Ishikawa (cell line): Measurements from ENCODE around the gene PRDM16.

Source experiments
- CEBPB ChIP-seq: IDR thresholded peaks from 2 replicates; pipeline ENCODE4 v1.6.1; 2012
- CREB1 ChIP-seq: IDR thresholded peaks from 2 replicates; pipeline ENCODE4 v1.6.1; 2012; ENCODE audit warnings: low read depth
- EGR1 ChIP-seq: IDR thresholded peaks from 2 replicates; pipeline ENCODE4 v1.6.1; 2012
- EP300 ChIP-seq: IDR thresholded peaks from 2 replicates; pipeline ENCODE4 v1.6.1; 2012; ENCODE audit warnings: borderline replicate concordance
- FOXM1 ChIP-seq: IDR thresholded peaks from 2 replicates; pipeline ENCODE4 v1.6.1; 2012; ENCODE audit warnings: low read depth, borderline replicate concordance
- NFIC ChIP-seq: IDR thresholded peaks from 2 replicates; pipeline ENCODE4 v1.6.1; 2012
- RAD21 ChIP-seq: IDR thresholded peaks from 2 replicates; pipeline ENCODE4 v1.6.1; 2012; ENCODE audit warnings: low read depth
- TAF1 ChIP-seq: IDR thresholded peaks from 2 replicates; pipeline ENCODE4 v1.6.1; 2012; ENCODE audit warnings: low read depth, mild to moderate bottlenecking
- TCF12 ChIP-seq: IDR thresholded peaks from 2 replicates; pipeline ENCODE4 v1.6.1; 2012; ENCODE audit warnings: low read depth
- TEAD4 ChIP-seq: IDR thresholded peaks from 2 replicates; pipeline ENCODE4 v1.6.1; 2012
- YY1 ChIP-seq: IDR thresholded peaks from 2 replicates; pipeline ENCODE4 v1.6.1; 2012; ENCODE audit warnings: low read depth
- ZBTB7A ChIP-seq: IDR thresholded peaks from 2 replicates; pipeline ENCODE4 v1.6.1; 2012; ENCODE audit warnings: low read depth
- TF ChIP-seq, protein P1 (sequence below): IDR thresholded peaks from 2 replicates; pipeline ENCODE4 v1.6.1; 2012
- TF ChIP-seq, protein P2 (sequence below): IDR thresholded peaks from 2 replicates; pipeline ENCODE4 v1.6.1; 2012; ENCODE audit warnings: low read depth, mild to moderate bottlenecking
- TF ChIP-seq, protein P3 (sequence below): IDR thresholded peaks from 2 replicates; pipeline ENCODE4 v1.6.1; 2012

Gene PRDM16

DNA sequence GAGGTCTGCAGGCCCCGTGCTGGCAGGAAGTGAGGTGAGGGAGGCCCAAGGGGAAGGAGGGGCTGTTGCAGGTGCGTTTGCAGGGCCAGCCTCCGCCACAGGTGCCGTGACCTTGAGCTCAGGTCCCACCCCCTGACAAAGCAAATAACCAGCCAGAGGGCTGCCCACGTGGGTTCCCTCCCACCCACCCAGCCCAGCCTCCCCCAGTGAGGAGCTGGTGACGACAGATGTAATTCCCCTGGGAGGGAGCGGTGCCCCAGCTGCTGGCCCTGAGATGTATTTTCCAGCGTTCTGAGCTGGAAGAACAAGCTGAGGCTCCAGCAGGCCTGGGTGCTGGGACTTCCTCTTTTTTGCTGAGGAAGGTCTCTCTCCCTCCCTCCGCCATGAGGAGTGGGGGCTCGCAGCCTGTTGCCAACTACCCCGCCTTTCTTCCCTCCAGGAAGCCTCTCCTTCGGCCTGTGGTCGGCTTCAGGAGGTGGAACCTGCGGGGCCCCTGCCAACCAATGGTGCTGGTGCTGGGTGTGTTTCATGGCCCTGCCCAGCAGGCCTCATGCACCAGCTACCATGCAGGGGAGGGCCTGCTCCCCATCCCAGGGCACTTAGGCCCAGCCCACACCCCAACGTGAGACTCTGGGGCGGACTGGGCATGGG, 153.2 kb downstream of the PRDM16 start:
- TF ChIP-seq EP300 (no peak), TEAD4 (no peak), EGR1 (no peak), ZBTB7A (no peak), NFIC (no peak)
- TF ChIP-seq, protein P1, sequence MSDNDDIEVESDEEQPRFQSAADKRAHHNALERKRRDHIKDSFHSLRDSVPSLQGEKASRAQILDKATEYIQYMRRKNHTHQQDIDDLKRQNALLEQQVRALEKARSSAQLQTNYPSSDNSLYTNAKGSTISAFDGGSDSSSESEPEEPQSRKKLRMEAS: no peak

DNA sequence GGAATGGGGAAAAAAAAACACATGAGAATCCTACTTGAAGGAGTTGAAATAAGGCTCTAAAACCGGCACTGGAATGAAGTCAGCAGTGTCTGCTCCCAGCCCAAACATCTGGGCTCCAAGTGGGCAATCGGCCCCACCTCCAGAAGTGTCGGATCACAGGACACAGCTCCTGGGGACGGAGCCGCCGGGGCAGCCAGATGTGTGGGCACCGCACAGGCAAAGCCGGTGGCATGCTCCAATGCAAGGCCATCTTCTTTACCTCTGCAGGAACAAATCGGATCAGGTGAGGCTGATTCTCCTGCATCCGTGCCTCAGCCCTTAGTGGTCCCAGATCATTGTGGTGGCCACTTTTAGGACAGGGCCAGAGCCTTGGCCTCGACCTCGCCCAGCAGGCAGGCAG, 156.7 kb downstream of the PRDM16 start:
- TF ChIP-seq NFIC (no peak), EGR1 (no peak), CREB1 (no peak), ZBTB7A (no peak), CEBPB (no peak), TEAD4 (no peak), YY1 (no peak), EP300 (no peak), RAD21 (no peak), FOXM1 (no peak), TAF1 (no peak)
- TF ChIP-seq, protein P2, sequence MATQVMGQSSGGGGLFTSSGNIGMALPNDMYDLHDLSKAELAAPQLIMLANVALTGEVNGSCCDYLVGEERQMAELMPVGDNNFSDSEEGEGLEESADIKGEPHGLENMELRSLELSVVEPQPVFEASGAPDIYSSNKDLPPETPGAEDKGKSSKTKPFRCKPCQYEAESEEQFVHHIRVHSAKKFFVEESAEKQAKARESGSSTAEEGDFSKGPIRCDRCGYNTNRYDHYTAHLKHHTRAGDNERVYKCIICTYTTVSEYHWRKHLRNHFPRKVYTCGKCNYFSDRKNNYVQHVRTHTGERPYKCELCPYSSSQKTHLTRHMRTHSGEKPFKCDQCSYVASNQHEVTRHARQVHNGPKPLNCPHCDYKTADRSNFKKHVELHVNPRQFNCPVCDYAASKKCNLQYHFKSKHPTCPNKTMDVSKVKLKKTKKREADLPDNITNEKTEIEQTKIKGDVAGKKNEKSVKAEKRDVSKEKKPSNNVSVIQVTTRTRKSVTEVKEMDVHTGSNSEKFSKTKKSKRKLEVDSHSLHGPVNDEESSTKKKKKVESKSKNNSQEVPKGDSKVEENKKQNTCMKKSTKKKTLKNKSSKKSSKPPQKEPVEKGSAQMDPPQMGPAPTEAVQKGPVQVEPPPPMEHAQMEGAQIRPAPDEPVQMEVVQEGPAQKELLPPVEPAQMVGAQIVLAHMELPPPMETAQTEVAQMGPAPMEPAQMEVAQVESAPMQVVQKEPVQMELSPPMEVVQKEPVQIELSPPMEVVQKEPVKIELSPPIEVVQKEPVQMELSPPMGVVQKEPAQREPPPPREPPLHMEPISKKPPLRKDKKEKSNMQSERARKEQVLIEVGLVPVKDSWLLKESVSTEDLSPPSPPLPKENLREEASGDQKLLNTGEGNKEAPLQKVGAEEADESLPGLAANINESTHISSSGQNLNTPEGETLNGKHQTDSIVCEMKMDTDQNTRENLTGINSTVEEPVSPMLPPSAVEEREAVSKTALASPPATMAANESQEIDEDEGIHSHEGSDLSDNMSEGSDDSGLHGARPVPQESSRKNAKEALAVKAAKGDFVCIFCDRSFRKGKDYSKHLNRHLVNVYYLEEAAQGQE: no peak
- TF ChIP-seq, protein P1: no peak

DNA sequence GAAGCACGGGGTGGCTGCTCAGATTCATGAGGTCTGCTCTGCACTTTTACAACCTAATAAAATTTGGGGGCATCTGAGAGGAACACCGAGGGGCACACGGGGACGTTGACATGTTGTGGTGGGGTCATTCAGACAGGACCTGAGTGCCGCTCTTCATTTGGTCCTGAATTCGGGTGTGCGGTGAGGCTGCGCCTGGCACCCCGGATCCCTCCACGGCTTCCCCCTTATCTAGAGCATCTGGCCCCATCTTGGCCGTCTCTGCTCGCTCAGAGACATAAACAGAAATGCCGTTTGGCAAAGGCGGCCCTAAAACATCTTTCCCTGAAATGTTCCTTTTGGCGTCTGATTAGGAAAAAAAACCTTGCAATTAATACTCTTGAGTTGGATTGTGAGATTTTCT, 157.2 kb downstream of the PRDM16 start:
- TF ChIP-seq, protein P2: no peak
- TF ChIP-seq TEAD4 (no peak), NFIC (no peak), RAD21 (no peak)

DNA sequence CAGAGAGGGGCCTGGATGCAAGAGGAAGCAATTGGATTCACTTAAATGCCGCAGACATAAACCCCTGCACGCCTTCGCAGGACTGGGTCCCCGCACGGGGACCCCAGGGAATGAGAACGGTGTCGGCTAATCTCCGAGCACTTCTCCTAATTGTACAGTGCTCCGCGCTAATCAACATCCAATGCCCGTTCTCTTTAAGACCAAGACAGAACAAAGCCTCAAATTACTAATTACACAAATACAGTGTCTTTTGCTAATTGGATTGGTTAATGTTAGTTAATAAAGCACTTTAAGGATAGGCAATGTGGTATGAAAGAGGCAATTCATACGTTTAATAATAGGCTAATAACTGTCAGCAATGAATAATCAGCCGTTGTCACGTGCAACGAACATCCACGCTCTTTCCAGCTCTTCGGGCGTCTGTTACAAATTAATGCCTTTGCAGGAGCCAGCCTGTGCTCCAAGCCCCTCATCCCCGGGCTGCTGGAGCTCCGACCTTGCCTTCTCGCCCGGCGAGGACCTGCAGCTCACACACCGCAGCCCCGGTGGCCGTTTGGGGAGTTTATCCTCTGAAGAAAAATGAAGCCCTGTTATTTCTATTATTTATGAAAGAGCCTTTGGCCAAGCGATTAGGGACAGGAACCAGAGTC, 157.8 kb downstream of the PRDM16 start:
- TF ChIP-seq, protein P1: no peak
- TF ChIP-seq EGR1 (no peak), YY1 (no peak), CEBPB (no peak), EP300 (no peak), TCF12 (no peak)

DNA sequence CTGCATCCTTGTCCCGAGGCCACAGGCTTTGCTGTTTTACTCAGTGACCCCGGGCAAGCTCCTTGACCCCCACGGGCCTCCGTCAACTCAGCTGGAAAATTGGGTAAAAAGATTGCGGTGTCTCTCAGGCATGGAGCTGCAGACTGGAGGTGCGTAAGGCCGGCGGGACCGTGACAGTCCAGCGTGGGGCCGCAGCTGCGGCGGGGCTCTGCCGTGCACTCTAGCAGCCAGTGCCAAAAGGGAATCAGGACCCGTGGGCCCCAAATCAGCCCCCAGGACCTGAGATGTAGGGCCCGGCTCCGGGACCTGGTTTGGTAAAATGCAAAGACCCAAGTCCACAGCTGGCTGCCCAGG, 158.3 kb downstream of the PRDM16 start:
- TF ChIP-seq TCF12 (no peak), YY1 (no peak), CREB1 (no peak), TEAD4 (no peak), CEBPB (no peak), EP300 (no peak), NFIC (no peak), TAF1 (no peak), RAD21 (no peak), FOXM1 (no peak), ZBTB7A (no peak)
- TF ChIP-seq, protein P3, sequence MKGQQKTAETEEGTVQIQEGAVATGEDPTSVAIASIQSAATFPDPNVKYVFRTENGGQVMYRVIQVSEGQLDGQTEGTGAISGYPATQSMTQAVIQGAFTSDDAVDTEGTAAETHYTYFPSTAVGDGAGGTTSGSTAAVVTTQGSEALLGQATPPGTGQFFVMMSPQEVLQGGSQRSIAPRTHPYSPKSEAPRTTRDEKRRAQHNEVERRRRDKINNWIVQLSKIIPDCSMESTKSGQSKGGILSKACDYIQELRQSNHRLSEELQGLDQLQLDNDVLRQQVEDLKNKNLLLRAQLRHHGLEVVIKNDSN: no peak
- TF ChIP-seq, protein P1: no peak

DNA sequence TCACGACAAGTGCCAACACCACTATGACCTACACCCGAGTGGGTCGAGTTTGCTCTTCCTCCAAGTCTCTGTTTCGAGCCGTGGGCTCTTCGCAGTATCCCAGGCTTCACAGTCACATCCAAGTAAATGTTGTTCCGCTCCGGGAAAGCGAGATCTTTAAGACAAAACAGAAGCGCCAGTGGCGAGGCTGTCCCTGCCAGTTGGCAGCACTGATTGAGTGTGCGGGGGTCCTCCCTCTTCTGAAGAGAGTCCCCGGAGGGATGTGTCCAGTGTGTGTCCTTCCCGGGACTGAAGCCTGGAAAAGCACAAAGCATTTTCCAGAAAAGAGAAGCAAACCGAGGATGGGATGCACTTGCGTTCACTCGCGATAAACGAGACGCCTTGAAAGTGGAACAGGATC, 158.9 kb downstream of the PRDM16 start:
- no peak for TF ChIP-seq ZBTB7A
- no peak for TF ChIP-seq CREB1
- no peak for TF ChIP-seq NFIC
- TF ChIP-seq TEAD4: no peak
- TF ChIP-seq FOXM1: no peak
- TF ChIP-seq CEBPB: no peak
- no peak for TF ChIP-seq YY1
- TF ChIP-seq RAD21: no peak
- TF ChIP-seq, protein P1: no peak
- TF ChIP-seq, protein P3: no peak
- TF ChIP-seq, protein P2: no peak
